ENCODE data around the gene KLRF2.

Gene KLRF2

GRCh38 chr12:9941838-9942237 lies 60.5 kb downstream of the KLRF2 start:
- DNase-seq: no peak

GRCh38 chr12:9943240-9943639 lies 62.0 kb downstream of the KLRF2 start:
- DNase-seq: no peak

GRCh38 chr12:9944391-9944790 lies 63.1 kb downstream of the KLRF2 start:
- no peak for DNase-seq
